Mucosa of descending colon (tissue), 3 donors: Measurements from ENCODE around the gene RAB19. TPM values are rescaled to one million over a fixed set of nuclear protein-coding genes. Genes with fewer than 3 reads are reported as not detected.
"Not testable (repeated sequence)": the region's sequence is repeated elsewhere in the genome, so short reads cannot be mapped to it uniquely, and the experiment has no call there.

Source experiments
- ATAC-seq: fragments of 200-7000 bp; cut with Tn5 transposase; one replicate; pipeline ENCODE4 v1.9.1; 2020; ENCODE audit warnings: mild to moderate bottlenecking, moderate library complexity
- DNase-seq, 3 donors: peaks; one replicate each; pipeline ENCODE4 v3.0.0-alpha.2; 2020
- H3K36me3 ChIP-seq: fragments of 200-600 bp; one replicate; pipeline ENCODE4 v1.8.0; 2021; ENCODE audit warnings: low read depth, mild to moderate bottlenecking
- H3K4me1 ChIP-seq: fragments of 200-600 bp; one replicate; pipeline ENCODE4 v1.8.0; 2021; ENCODE audit warnings: low read depth, mild to moderate bottlenecking
- H3K4me3 ChIP-seq: fragments of 200-600 bp; one replicate; pipeline ENCODE4 v1.8.0; 2021; ENCODE audit warnings: mild to moderate bottlenecking
- H3K9me3 ChIP-seq: fragments of 200-600 bp; one replicate; pipeline ENCODE4 v1.8.0; 2021; ENCODE audit warnings: mild to moderate bottlenecking
- intact Hi-C, 2 donors: fragments of 100-400 bp; cut with DNase I in 1 of 2; cut with micrococcal nuclease in 1 of 2; formaldehyde crosslinking; loops; one replicate each; pipeline versions ENCODE4 v1.11.0 to v1.11.1; 2022; cut with DNase I, micrococcal nuclease
- total RNA-seq, 3 donors: library from RNA; stranded (reverse); fragmentation: NEBNext Ultra II Directional in 2 of 3; extraction: Animal tissue kit (Norgen Biotek cat#: 25700) in 2 of 3; gene quantifications; one replicate each; pipeline versions ENCODE4 v1.2.1 to v1.2.4, GENCODE V29; 2021 to 2023
- TF ChIP-seq, protein P1 (sequence below): fragments of 200-600 bp; IDR thresholded peaks from one replicate; pipeline ENCODE4 v1.8.0; 2022; ENCODE audit warnings: antibody characterized with exemption, mild to moderate bottlenecking
- donor health status: DM: no; HTN: no; CAD: no; lungs with moderate emphysema.
- donor health status: DM: no; HTN: no; CAD: no.
- donor health status: DM: no; HTN: yes; CAD: no.

The RAB19 gene
- total RNA-seq, 3 donors from 2014 or later = 7.3 to 22.0 (median 21.5) TPM

GRCh38 chr7:140404565-140405065, 757 bp downstream of the RAB19 start:
- no peak for ATAC-seq

GRCh38 chr7:140415361-140415760, 11.5 kb downstream of the RAB19 start:
- Histone ChIP-seq H3K4me3 (no peak overlapping the region), H3K9me3 (no peaks in the 10 kb centered on the region), H3K36me3 (no peaks in the 10 kb centered on the region), H3K4me1 (peaks cover 3% of the 10 kb centered on the region)
- ATAC-seq (no peak), DNase-seq (no peak)
- TF ChIP-seq, protein P1, sequence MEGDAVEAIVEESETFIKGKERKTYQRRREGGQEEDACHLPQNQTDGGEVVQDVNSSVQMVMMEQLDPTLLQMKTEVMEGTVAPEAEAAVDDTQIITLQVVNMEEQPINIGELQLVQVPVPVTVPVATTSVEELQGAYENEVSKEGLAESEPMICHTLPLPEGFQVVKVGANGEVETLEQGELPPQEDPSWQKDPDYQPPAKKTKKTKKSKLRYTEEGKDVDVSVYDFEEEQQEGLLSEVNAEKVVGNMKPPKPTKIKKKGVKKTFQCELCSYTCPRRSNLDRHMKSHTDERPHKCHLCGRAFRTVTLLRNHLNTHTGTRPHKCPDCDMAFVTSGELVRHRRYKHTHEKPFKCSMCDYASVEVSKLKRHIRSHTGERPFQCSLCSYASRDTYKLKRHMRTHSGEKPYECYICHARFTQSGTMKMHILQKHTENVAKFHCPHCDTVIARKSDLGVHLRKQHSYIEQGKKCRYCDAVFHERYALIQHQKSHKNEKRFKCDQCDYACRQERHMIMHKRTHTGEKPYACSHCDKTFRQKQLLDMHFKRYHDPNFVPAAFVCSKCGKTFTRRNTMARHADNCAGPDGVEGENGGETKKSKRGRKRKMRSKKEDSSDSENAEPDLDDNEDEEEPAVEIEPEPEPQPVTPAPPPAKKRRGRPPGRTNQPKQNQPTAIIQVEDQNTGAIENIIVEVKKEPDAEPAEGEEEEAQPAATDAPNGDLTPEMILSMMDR = no peak
- intact Hi-C loops = no loop called here

More at GRCh38 chr7:140404565-140405065, 757 bp downstream of the RAB19 start:
- no peak for DNase-seq
- no peaks in the 10 kb centered on the region for H3K9me3 ChIP-seq
- H3K36me3 ChIP-seq = no peaks in the 10 kb centered on the region
- intact Hi-C loops = no loop called here
- TF ChIP-seq, protein P1 = no peak
- no peak overlapping the region for H3K4me3 ChIP-seq
- H3K4me1 ChIP-seq = peaks cover 4% of the 10 kb centered on the region

DNA sequence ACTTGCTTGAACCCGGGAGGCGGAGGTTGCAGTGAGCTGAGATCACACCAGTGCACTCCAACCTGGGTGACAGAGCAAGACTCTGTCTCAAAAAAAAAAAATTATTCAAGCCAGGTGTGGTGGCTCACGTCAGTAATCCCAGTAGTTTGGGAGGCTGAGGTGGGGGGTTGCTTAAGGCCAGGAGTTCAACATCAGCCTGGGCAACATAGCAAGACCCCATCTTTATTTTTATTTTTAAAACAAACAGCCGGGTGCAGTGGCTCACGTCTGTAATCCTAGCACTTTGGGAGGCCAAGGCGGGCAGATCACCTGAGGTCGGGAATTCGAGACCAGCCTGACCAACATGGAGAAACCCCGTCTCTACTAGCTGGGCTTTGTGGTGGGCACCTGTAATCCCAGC, 12.0 kb downstream of the RAB19 start:
- intact Hi-C loops, H3K9me3 ChIP-seq, H3K4me3 ChIP-seq, DNase-seq, H3K4me1 ChIP-seq, ATAC-seq, H3K36me3 ChIP-seq: not testable (repeated sequence)

GRCh38 chr7:140416560-140416959, 12.7 kb downstream of the RAB19 start:
- DNase-seq (peak; percentile 46 to 78 (median 67)), ATAC-seq (peak; percentile 89)
- TF ChIP-seq, protein P1 = no peak
- no peaks in the 10 kb centered on the region for H3K36me3 ChIP-seq
- intact Hi-C loops = no loop called here
- H3K9me3 ChIP-seq = no peaks in the 10 kb centered on the region
- peaks cover 3% of the 10 kb centered on the region for H3K4me1 ChIP-seq
- no peak overlapping the region for H3K4me3 ChIP-seq

DNA sequence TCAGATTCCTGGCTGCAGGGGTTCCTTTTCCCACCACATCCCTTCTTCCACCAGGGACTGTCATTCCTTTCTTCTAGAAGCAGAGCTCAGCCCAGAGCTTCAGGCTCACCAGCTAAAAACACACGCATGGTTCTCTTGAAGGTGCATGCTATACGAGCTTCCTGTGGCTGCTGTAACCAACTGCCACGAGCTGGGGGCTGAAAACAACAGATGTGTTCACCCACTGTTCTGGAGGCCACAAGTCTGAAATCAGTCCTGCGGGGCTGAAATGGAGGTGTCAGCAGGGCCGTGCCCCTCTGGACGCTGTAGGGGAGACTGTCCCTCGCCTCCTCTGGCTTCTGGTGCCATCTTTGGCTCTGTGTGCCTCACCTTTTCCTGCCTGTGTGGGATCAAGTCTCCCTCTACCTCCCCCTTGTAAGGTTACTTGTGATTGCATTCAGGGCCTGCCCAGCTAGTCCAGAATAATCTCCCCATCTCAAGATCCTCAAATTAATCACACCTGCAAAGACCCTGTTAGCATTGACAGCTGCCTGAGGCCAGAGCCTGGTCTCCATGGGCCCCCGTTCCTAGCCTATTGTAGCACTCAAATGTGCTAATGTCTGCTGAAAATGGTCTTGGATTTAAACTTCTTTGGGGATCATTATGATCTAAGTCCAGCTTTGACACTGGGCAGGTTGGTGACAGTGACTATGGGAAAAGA, 13.7 kb downstream of the RAB19 start:
- intact Hi-C loops = no loop called here
- Histone ChIP-seq H3K36me3 (no peaks in the 10 kb centered on the region), H3K4me1 (peaks cover 3% of the 10 kb centered on the region), H3K9me3 (no peaks in the 10 kb centered on the region), H3K4me3 (no peak overlapping the region)
- DNase-seq = no peak
- TF ChIP-seq, protein P1 = no peak
- ATAC-seq = peak; percentile 5

DNA sequence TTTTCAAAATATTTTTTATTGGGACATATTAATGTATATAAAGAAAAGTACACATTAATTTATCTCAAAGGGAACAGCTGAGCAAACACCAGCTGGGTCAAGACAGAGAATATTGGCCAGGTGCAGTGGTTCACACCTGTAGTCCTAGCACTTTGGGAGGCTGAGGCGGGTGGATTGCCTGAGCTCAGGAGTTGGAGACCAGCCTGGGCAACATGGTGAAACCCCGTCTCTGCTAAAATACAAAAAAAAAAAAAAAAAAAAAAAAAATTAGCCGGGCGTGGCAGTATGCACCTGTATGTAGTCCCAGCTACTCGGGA, 14.3 kb downstream of the RAB19 start:
- H3K4me3 ChIP-seq, intact Hi-C loops, H3K36me3 ChIP-seq, H3K4me1 ChIP-seq, H3K9me3 ChIP-seq: not testable (repeated sequence)
- DNase-seq = peak in 1 of 3 donors; percentile 77
- peak; percentile 71 for ATAC-seq
